Fibroblast of the aortic adventitia (primary cell): ENCODE results near the gene ALAS1. TPM values are rescaled to one million over a fixed set of nuclear protein-coding genes. Genes with fewer than 3 reads are reported as not detected.

Experiments
- DNase-seq: peaks from one replicate; pipeline ENCODE4 v3.0.0-alpha.2; 2010; ENCODE audit warnings: low read depth
- H3K4me3 ChIP-seq: 2 replicates; pipeline ENCODE4 v1.5.1; 2011; ENCODE audit warnings: low read depth, mild to moderate bottlenecking, control low read depth, low read length, moderate library complexity
- total RNA-seq: library from RNA; depleted of rRNA; stranded (reverse); fragments of >200 nt; gene quantifications from 2 replicates; pipeline ENCODE4 v1.2.3, GENCODE V29; 2012; ENCODE audit warnings: low replicate concordance
- TF ChIP-seq, protein P1 (sequence below): IDR thresholded peaks from 2 replicates; pipeline ENCODE4 v1.5.1; 2011; ENCODE audit warnings: mild to moderate bottlenecking, low read length, control low read depth, inconsistent platforms; ENCODE audit not compliant: insufficient read depth

ALAS1 gene
- total RNA-seq, 1 donor, result 40.8 TPM

DNA sequence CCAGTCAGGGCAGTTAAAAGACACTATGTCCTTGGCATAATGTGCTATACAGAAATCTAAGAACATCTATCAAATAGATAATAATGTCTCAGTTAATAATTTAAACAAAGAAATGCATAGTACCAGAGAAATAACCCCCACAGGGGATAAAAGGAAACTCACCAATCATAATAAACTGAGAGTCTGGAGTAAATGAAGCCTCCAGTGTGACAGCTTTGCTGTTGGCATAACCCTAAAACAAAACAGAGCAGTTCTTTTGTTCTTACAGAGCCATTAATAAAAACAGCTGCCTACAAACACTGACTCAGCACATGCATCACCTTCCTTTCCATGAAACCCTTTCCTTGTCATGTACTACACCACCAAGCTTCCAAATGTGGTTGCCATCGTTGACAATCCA lies 61.1 kb downstream of the ALAS1 start:
- TF ChIP-seq, protein P1, sequence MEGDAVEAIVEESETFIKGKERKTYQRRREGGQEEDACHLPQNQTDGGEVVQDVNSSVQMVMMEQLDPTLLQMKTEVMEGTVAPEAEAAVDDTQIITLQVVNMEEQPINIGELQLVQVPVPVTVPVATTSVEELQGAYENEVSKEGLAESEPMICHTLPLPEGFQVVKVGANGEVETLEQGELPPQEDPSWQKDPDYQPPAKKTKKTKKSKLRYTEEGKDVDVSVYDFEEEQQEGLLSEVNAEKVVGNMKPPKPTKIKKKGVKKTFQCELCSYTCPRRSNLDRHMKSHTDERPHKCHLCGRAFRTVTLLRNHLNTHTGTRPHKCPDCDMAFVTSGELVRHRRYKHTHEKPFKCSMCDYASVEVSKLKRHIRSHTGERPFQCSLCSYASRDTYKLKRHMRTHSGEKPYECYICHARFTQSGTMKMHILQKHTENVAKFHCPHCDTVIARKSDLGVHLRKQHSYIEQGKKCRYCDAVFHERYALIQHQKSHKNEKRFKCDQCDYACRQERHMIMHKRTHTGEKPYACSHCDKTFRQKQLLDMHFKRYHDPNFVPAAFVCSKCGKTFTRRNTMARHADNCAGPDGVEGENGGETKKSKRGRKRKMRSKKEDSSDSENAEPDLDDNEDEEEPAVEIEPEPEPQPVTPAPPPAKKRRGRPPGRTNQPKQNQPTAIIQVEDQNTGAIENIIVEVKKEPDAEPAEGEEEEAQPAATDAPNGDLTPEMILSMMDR, result no peak
- no peak overlapping the region for H3K4me3 ChIP-seq
- DNase-seq, result peak; percentile 82

DNA sequence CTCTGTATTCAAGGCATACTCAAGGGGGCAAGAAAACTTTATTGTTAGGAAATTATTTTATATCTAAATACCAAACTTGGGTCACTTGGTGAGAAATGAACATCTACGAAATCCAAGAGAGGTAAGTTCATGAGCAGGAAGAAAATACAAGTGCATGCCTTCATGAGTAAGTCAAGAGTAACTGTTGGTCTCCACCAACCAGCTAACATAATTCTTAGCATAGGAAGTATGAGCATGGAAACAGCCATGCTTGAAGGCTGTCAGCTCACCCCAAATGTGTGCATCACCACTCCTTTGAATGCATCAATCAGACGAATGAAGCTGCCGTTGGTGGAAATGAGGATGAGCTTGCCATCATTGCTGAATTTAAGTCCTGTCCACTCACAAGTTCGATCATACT lies 61.5 kb downstream of the ALAS1 start:
- TF ChIP-seq, protein P1, result no peak
- no peak overlapping the region for H3K4me3 ChIP-seq
- DNase-seq, result no peak

DNA sequence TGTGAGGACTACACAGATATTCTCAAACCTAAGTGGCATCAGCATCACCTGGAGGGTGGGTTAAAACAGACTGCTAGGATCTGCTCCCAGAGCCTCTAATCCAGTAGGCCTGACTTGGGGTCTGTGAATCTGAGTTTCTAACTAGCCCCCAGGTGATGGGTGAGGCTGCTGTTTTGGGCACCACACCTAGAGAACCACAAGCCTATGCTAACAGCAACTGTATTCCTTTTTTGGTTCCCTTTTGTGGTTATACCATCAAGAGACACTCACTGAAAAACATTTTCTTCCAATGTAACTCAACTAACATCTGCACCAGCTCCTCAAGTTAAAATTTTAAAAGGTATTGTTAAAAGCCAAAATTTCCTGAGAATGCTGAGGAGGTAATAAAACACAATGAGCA lies 64.5 kb downstream of the ALAS1 start:
- H3K4me3 ChIP-seq, result no peak overlapping the region
- DNase-seq, result no peak
- TF ChIP-seq, protein P1, result no peak

Other genes starting within 250 kb of the ALAS1 start
- gene GPR62, start 242.8 kb upstream of the ALAS1 start, total RNA-seq, result 0.09 TPM in 1 of 2 replicates, not detected in the other
- 19.0 and 33.3 TPM in 2 replicates for gene PCBP4, start 230.7 kb upstream of the ALAS1 start, total RNA-seq
- 11.0 and 36.3 TPM in 2 replicates for gene ABHD14B, start 224.1 kb upstream of the ALAS1 start, total RNA-seq
- gene ABHD14A, start 223.1 kb upstream of the ALAS1 start, total RNA-seq, result 7.4 and 13.8 TPM in 2 replicates
- 26.7 and 28.7 TPM in 2 replicates for gene ACY1, start 214.6 kb upstream of the ALAS1 start, total RNA-seq
- 155 and 1,532 TPM in 2 replicates for gene RPL29, start 202.3 kb upstream of the ALAS1 start, total RNA-seq
- 2.9 and 12.8 TPM in 2 replicates for gene DUSP7, start 141.6 kb upstream of the ALAS1 start, total RNA-seq
- gene POC1A, start 43.7 kb upstream of the ALAS1 start, total RNA-seq, result 1.3 and 10.0 TPM in 2 replicates
- gene TLR9, start 27.5 kb downstream of the ALAS1 start, total RNA-seq, result not detected in 2 replicates
- 97.5 and 109 TPM in 2 replicates for gene TWF2, start 41.0 kb downstream of the ALAS1 start, total RNA-seq
- 27.4 and 42.4 TPM in 2 replicates for gene PPM1M, start 47.6 kb downstream of the ALAS1 start, total RNA-seq
- gene WDR82, start 80.5 kb downstream of the ALAS1 start, total RNA-seq, result 39.6 and 61.5 TPM in 2 replicates
- 6.1 and 10.4 TPM in 2 replicates for gene GLYCTK, start 89.7 kb downstream of the ALAS1 start, total RNA-seq
- 3.4 and 6.0 TPM in 2 replicates for gene DNAH1, start 118.2 kb downstream of the ALAS1 start, total RNA-seq
- 41.2 and 54.9 TPM in 2 replicates for gene BAP1, start 211.8 kb downstream of the ALAS1 start, total RNA-seq
- gene PHF7, start 212.5 kb downstream of the ALAS1 start, total RNA-seq, result 5.8 and 9.0 TPM in 2 replicates
- gene SEMA3G, start 246.9 kb downstream of the ALAS1 start, total RNA-seq, result 0.49 TPM in 1 of 2 replicates, not detected in the other